Rectal smooth muscle tissue (tissue), 1 donor: ENCODE data around the gene STX8.
"Not testable (repeated sequence)": the region's sequence is repeated elsewhere in the genome, so short reads cannot be mapped to it uniquely, and the experiment has no call there.

Experiments used
- H3K27ac ChIP-seq: one replicate; pipeline ENCODE4 v1.7.0; 2013; ENCODE audit warnings: low read depth, low read length, inconsistent platforms
- H3K27me3 ChIP-seq: one replicate; pipeline ENCODE4 v1.7.0; 2013; ENCODE audit warnings: low read length; ENCODE audit not compliant: control insufficient read depth, insufficient read depth
- H3K36me3 ChIP-seq: one replicate; pipeline ENCODE4 v1.7.0; 2013; ENCODE audit warnings: low read length; ENCODE audit not compliant: control insufficient read depth, insufficient read depth
- H3K4me1 ChIP-seq: one replicate; pipeline ENCODE4 v1.7.0; 2013; ENCODE audit warnings: low read length; ENCODE audit not compliant: control insufficient read depth, insufficient read depth
- H3K4me3 ChIP-seq: one replicate; pipeline ENCODE4 v1.7.0; 2013; ENCODE audit warnings: low read length
- H3K9ac ChIP-seq: one replicate; pipeline ENCODE4 v1.7.0; 2013; ENCODE audit warnings: low read length

Gene STX8

GRCh38 chr17:9402590-9403199 is 172.9 kb downstream of the STX8 start:
- Histone ChIP-seq H3K9ac (no peak overlapping the region), H3K4me3 (no peak overlapping the region), H3K4me1 (no peaks in the 10 kb centered on the region), H3K27me3 (no peaks in the 10 kb centered on the region), H3K36me3 (no peaks in the 10 kb centered on the region), H3K27ac (no peak overlapping the region)

- H3K4me1 ChIP-seq: no peaks in the 10 kb centered on the region
- H3K9ac ChIP-seq: no peak overlapping the region
- H3K27ac ChIP-seq: no peak overlapping the region
These were observed 174.2 kb downstream of the STX8 start for GRCh38 chr17:9401434-9401833.

GRCh38 chr17:9389111-9389527 is 186.5 kb downstream of the STX8 start:
- Histone ChIP-seq H3K27ac (no peak overlapping the region), H3K36me3 (no peaks in the 10 kb centered on the region)

More at GRCh38 chr17:9401434-9401833, 174.2 kb downstream of the STX8 start:
- Histone ChIP-seq H3K36me3 (no peaks in the 10 kb centered on the region), H3K27me3 (no peaks in the 10 kb centered on the region), H3K4me3 (no peak overlapping the region)

GRCh38 chr17:9386401-9386800 is 189.2 kb downstream of the STX8 start:
- Histone ChIP-seq H3K27me3 (no peaks in the 10 kb centered on the region), H3K4me1 (no peaks in the 10 kb centered on the region), H3K4me3 (no peak overlapping the region), H3K36me3 (no peaks in the 10 kb centered on the region), H3K9ac (no peak overlapping the region), H3K27ac (no peak overlapping the region)

More at GRCh38 chr17:9389111-9389527, 186.5 kb downstream of the STX8 start:
- Histone ChIP-seq H3K4me3 (no peak overlapping the region), H3K27me3 (no peaks in the 10 kb centered on the region), H3K4me1 (no peaks in the 10 kb centered on the region), H3K9ac (no peak overlapping the region)

GRCh38 chr17:9383826-9384225 is 191.8 kb downstream of the STX8 start:
- Histone ChIP-seq H3K4me3 (no peak overlapping the region), H3K9ac (no peak overlapping the region), H3K27me3 (no peaks in the 10 kb centered on the region), H3K36me3 (no peaks in the 10 kb centered on the region), H3K27ac (no peak overlapping the region), H3K4me1 (no peaks in the 10 kb centered on the region)

- Histone ChIP-seq H3K9ac (no peak overlapping the region), H3K36me3 (no peaks in the 10 kb centered on the region), H3K27ac (no peak overlapping the region), H3K4me1 (no peaks in the 10 kb centered on the region), H3K27me3 (no peaks in the 10 kb centered on the region), H3K4me3 (no peak overlapping the region)
These were observed 193.0 kb downstream of the STX8 start for GRCh38 chr17:9382626-9383025.

GRCh38 chr17:9381068-9381467 is 194.6 kb downstream of the STX8 start:
- Histone ChIP-seq H3K4me3 (no peak overlapping the region), H3K9ac (no peak overlapping the region), H3K4me1 (no peaks in the 10 kb centered on the region), H3K27me3 (no peaks in the 10 kb centered on the region), H3K27ac (no peak overlapping the region), H3K36me3 (no peaks in the 10 kb centered on the region)

GRCh38 chr17:9380361-9380760 is 195.3 kb downstream of the STX8 start:
- H3K27me3 ChIP-seq: no peaks in the 10 kb centered on the region
- H3K27ac ChIP-seq: no peak overlapping the region
- H3K36me3 ChIP-seq: no peaks in the 10 kb centered on the region
- H3K4me3 ChIP-seq: no peak overlapping the region
- H3K9ac ChIP-seq: no peak overlapping the region
- H3K4me1 ChIP-seq: no peaks in the 10 kb centered on the region

- H3K4me1 ChIP-seq, H3K27me3 ChIP-seq, H3K36me3 ChIP-seq, H3K27ac ChIP-seq, H3K9ac ChIP-seq, H3K4me3 ChIP-seq: not testable (repeated sequence)
These were observed 199.4 kb downstream of the STX8 start for GRCh38 chr17:9376177-9376576.

GRCh38 chr17:9371019-9371418 is 204.6 kb downstream of the STX8 start:
- no peak overlapping the region for H3K27ac ChIP-seq
- no peak overlapping the region for H3K4me3 ChIP-seq
- no peaks in the 10 kb centered on the region for H3K36me3 ChIP-seq
- no peaks in the 10 kb centered on the region for H3K27me3 ChIP-seq
- H3K4me1 ChIP-seq: no peaks in the 10 kb centered on the region
- H3K9ac ChIP-seq: no peak overlapping the region

GRCh38 chr17:9370467-9370866 is 205.2 kb downstream of the STX8 start:
- no peaks in the 10 kb centered on the region for H3K4me1 ChIP-seq
- no peaks in the 10 kb centered on the region for H3K27me3 ChIP-seq
- no peak overlapping the region for H3K27ac ChIP-seq
- H3K36me3 ChIP-seq: no peaks in the 10 kb centered on the region
- no peak overlapping the region for H3K9ac ChIP-seq
- no peak overlapping the region for H3K4me3 ChIP-seq

- no peaks in the 10 kb centered on the region for H3K36me3 ChIP-seq
- H3K27me3 ChIP-seq: no peaks in the 10 kb centered on the region
These were observed 207.0 kb downstream of the STX8 start for GRCh38 chr17:9368631-9369030.

GRCh38 chr17:9367156-9367555 is 208.5 kb downstream of the STX8 start:
- no peak overlapping the region for H3K4me3 ChIP-seq
- no peaks in the 10 kb centered on the region for H3K27me3 ChIP-seq
- H3K9ac ChIP-seq: no peak overlapping the region
- no peak overlapping the region for H3K27ac ChIP-seq
- H3K36me3 ChIP-seq: no peaks in the 10 kb centered on the region
- no peaks in the 10 kb centered on the region for H3K4me1 ChIP-seq

More at GRCh38 chr17:9368631-9369030, 207.0 kb downstream of the STX8 start:
- no peak overlapping the region for H3K27ac ChIP-seq
- H3K9ac ChIP-seq: no peak overlapping the region
- no peaks in the 10 kb centered on the region for H3K4me1 ChIP-seq
- H3K4me3 ChIP-seq: no peak overlapping the region
